SU-DHL-6 (cell line): Measurements from ENCODE around the gene HSD17B7.

Experiments used
- CTCF ChIP-seq: fragments of 200-600 bp; sonication (generic); IDR thresholded peaks from one replicate; pipeline ENCODE4 v1.5.1; 2017; ENCODE audit warnings: antibody characterized with exemption, mild to moderate bottlenecking, low read length, moderate library complexity; ENCODE audit not compliant: insufficient read depth, poor library complexity, severe bottlenecking
- EZH2phosphoT487 ChIP-seq: fragments of 200-600 bp; sonication (generic), shearing (Covaris generic); conservative IDR thresholded peaks from 2 replicates; pipeline ENCODE4 v1.6.1; 2018; ENCODE audit warnings: mild to moderate bottlenecking, antibody characterized with exemption, low read length, moderate library complexity, mixed read lengths

GRCh38 chr1:162849711-162850110, 59.2 kb downstream of the HSD17B7 start:
- no peak for TF ChIP-seq CTCF
- no peak for TF ChIP-seq EZH2phosphoT487
